Adrenal gland (tissue), 5 donors: ENCODE results near the gene RAP1GAP2.

Experiments
- CTCF ChIP-seq, 6 experiments: fragments of 450-650 bp in 4 of 6; fragments of 200-600 bp in 2 of 6; sonication (generic) in 1 of 6; IDR thresholded peaks; 1 replicate in 5 of 6; 2 replicates in 1 of 6; pipeline versions ENCODE4 v1.5.1 to v1.8.0; 2016 to 2021; ENCODE audit warnings: antibody characterized with exemption in 6 of 6, mild to moderate bottlenecking in 2 of 6, moderate library complexity in 1 of 6
- POLR2A ChIP-seq, 2 donors: fragments of 450-650 bp; IDR thresholded peaks; one replicate each; pipeline ENCODE4 v1.6.1; 2017; ENCODE audit warnings: antibody characterized with exemption in 2 of 2, mild to moderate bottlenecking in 2 of 2, moderate library complexity in 1 of 2
- donor health status: DM: no; HTN: no; CAD: no.

- TF ChIP-seq POLR2A (IDR thresholded peaks at IDR 0.05) (no peak), CTCF (IDR thresholded peaks at IDR 0.05) (no peak)
Observed at GRCh38 chr17:2900842-2901241, 104.6 kb downstream of the RAP1GAP2 start.
